Body of pancreas (tissue), 4 donors: ENCODE results near the gene ZFP28. TPM values are rescaled to one million over a fixed set of nuclear protein-coding genes. Genes with fewer than 3 reads are reported as not detected.

Experiments used
- ATAC-seq: fragments of 150-250 bp; one replicate; pipeline ENCODE4 v1.9.1; 2016
- DNase-seq, 4 donors: peaks; one replicate each; pipeline ENCODE4 v3.0.0-alpha.2; 2019
- H3K27ac ChIP-seq, 4 donors: fragments of 200-600 bp; sonication (generic); 1 replicate in 3 of 4; 2 replicates in 1 of 4; pipeline versions ENCODE4 v1.5.1 to v1.6.1; 2016 to 2019; ENCODE audit warnings: mild to moderate bottlenecking in 1 of 4, mixed read lengths in 1 of 4, moderate library complexity in 1 of 4
- H3K27me3 ChIP-seq, 2 donors: fragments of 200-600 bp; sonication (generic); one replicate each; pipeline ENCODE4 v1.6.0; 2016; ENCODE audit warnings: mild to moderate bottlenecking in 1 of 2
- H3K36me3 ChIP-seq, 2 donors: fragments of 200-600 bp; sonication (generic); replicated peaks in 1 of 2; 2 replicates each; pipeline ENCODE4 v1.5.1; 2016; ENCODE audit warnings: low read depth in 2 of 2; ENCODE audit not compliant: insufficient read depth in 1 of 2
- H3K4me1 ChIP-seq: fragments of 200-600 bp; sonication (generic); one replicate; pipeline ENCODE4 v1.6.0; 2016
- H3K4me3 ChIP-seq, 2 donors: fragments of 200-600 bp; sonication (generic); 1 replicate in 1 of 2; 2 replicates in 1 of 2; pipeline ENCODE4 v1.5.1; 2016 to 2019
- H3K9me3 ChIP-seq, 3 donors: fragments of 200-600 bp; sonication (generic); 1 replicate in 2 of 3; 2 replicates in 1 of 3; pipeline ENCODE4 v1.5.1; 2016
- POLR2A ChIP-seq, 3 donors: fragments of 450-650 bp; IDR thresholded peaks; one replicate each; pipeline ENCODE4 v1.6.1; 2016; ENCODE audit warnings: antibody characterized with exemption in 3 of 3, mild to moderate bottlenecking in 2 of 3
- WGBS, 2 donors: methylation state at CpG; one replicate each; pipeline ENCODE4 v1.1.5; 2017; 5-methylcytosine and 5-hydroxymethylcytosine counted together
- intact Hi-C: fragments of 100-400 bp; cut with DNase I; formaldehyde crosslinking; loops from one replicate; pipeline ENCODE4 v1.15.1; 2023
- total RNA-seq, 2 donors: library from RNA; depleted of rRNA; stranded (reverse); fragments of >200 nt; gene quantifications; one replicate each; pipeline ENCODE4 v1.1.0, GENCODE V29; 2016
- TF ChIP-seq, protein P1 (sequence below), 7 experiments: fragments of 450-650 bp in 4 of 7; fragments of 200-600 bp in 3 of 7; sonication (generic) in 3 of 7; IDR thresholded peaks; one replicate each; pipeline ENCODE4 v1.5.1; 2016 to 2019; ENCODE audit warnings: antibody characterized with exemption in 7 of 7

The ZFP28 gene
- total RNA-seq, result 1 to 10 TPM; 3.3 to 5.2 TPM

DNA sequence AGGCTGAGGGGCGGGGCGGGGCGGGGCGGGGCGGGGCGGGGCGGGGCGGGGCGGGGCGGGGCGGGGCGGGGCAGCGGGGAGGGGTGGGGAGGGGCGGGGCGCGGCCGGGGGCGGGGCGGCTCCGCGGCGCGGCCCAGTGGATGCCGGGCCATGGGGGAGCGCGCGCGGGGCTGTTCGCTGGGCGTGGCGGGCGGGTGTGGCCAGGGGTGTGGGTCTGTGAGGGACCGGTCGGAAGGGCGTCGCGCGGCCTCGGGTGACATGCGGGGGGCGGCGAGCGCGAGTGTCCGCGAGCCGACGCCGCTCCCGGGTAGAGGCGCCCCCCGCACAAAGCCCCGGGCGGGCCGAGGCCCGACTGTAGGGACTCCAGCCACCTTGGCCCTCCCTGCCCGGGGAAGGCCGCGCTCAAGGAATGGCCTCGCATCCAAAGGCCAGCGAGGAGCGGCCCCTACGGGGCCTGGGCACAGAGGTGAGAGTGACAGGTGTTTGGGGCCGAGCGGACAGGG is at the start of gene ZFP28:
ZFP28 (plus strand) TSS at position 188 of the 503 bp plus-strand sequence; CDS start at position 259, 71 bp downstream.
- ATAC-seq, result peak; percentile 76
- H3K27me3 ChIP-seq, result no peaks in the 10 kb centered on the region
- peaks cover 0 to 22% (median 0%) of the 10 kb centered on the region in 3 donors for H3K9me3 ChIP-seq
- H3K27ac ChIP-seq, result peak within 1 kb of the TSS; percentile 79 to 93 (median 86)
- H3K4me1 ChIP-seq, result peaks cover 12% of the 10 kb centered on the region
- TF ChIP-seq, protein P1, sequence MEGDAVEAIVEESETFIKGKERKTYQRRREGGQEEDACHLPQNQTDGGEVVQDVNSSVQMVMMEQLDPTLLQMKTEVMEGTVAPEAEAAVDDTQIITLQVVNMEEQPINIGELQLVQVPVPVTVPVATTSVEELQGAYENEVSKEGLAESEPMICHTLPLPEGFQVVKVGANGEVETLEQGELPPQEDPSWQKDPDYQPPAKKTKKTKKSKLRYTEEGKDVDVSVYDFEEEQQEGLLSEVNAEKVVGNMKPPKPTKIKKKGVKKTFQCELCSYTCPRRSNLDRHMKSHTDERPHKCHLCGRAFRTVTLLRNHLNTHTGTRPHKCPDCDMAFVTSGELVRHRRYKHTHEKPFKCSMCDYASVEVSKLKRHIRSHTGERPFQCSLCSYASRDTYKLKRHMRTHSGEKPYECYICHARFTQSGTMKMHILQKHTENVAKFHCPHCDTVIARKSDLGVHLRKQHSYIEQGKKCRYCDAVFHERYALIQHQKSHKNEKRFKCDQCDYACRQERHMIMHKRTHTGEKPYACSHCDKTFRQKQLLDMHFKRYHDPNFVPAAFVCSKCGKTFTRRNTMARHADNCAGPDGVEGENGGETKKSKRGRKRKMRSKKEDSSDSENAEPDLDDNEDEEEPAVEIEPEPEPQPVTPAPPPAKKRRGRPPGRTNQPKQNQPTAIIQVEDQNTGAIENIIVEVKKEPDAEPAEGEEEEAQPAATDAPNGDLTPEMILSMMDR (IDR thresholded peaks at IDR 0.05), result no peak
- TF ChIP-seq POLR2A (IDR thresholded peaks at IDR 0.05), result peak in 1 of 3 donors; percentile 2
- H3K4me3 ChIP-seq, result peak within 1 kb of the TSS; percentile 65 to 79
- intact Hi-C loops, result no loop called here
- DNase-seq, result peak in 1 of 4 donors; percentile 76
- H3K36me3 ChIP-seq, result no peaks in the 10 kb centered on the region
- 0 to 2% methylated on average over 1 to 47 of the region's 65 CpGs for WGBS, 2 donors

DNA sequence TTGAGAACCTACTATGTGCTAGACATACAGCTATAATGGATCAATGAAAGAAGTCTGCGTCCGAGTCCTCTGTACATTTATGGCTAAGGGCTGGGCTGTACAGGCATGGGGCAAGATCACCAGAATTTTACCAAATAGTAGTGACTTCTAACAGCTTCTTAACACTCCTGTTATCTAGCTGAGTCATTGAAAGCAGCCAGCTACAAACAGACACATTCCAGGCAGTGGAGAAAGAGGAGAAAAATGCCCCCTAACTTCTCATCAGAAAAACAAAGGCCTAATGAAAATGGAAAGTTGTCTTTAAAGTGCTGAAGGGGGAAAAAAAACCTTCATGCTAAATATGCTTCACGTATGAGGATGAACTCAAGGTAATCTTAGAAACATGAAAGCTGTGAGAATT is 47.3 kb upstream of the ZFP28 start:
- no peaks in the 10 kb centered on the region for H3K36me3 ChIP-seq
- 73 to 77% methylated on average over 3 of the region's 3 CpGs for WGBS, 2 donors
- H3K4me1 ChIP-seq, result no peaks in the 10 kb centered on the region
- no peaks in the 10 kb centered on the region for H3K9me3 ChIP-seq
- no peak for TF ChIP-seq POLR2A (IDR thresholded peaks at IDR 0.05)
- TF ChIP-seq, protein P1 (IDR thresholded peaks at IDR 0.05), result no peak
- ATAC-seq, result no peak
- DNase-seq, result no peak
- H3K27me3 ChIP-seq, result no peaks in the 10 kb centered on the region
- intact Hi-C loops, result no loop called here
- H3K27ac ChIP-seq, result no peak overlapping the region
- no peak overlapping the region for H3K4me3 ChIP-seq

GRCh38 chr19:56504581-56504980 is 34.2 kb upstream of the ZFP28 start:
- Histone ChIP-seq H3K36me3 (no peaks in the 10 kb centered on the region), H3K4me3 (no peak overlapping the region), H3K4me1 (peaks cover 6% of the 10 kb centered on the region), H3K27ac (no peak overlapping the region), H3K27me3 (no peaks in the 10 kb centered on the region), H3K9me3 (peaks cover 0 to 8% (median 0%) of the 10 kb centered on the region in 3 donors)
- intact Hi-C loops, result no loop called here
- no peak for ATAC-seq
- DNase-seq, result no peak
- WGBS, 2 donors, result 83 to 93% methylated on average over 2 of the region's 2 CpGs
- no peak for TF ChIP-seq POLR2A (IDR thresholded peaks at IDR 0.05)
- TF ChIP-seq, protein P1 (IDR thresholded peaks at IDR 0.05), result no peak

DNA sequence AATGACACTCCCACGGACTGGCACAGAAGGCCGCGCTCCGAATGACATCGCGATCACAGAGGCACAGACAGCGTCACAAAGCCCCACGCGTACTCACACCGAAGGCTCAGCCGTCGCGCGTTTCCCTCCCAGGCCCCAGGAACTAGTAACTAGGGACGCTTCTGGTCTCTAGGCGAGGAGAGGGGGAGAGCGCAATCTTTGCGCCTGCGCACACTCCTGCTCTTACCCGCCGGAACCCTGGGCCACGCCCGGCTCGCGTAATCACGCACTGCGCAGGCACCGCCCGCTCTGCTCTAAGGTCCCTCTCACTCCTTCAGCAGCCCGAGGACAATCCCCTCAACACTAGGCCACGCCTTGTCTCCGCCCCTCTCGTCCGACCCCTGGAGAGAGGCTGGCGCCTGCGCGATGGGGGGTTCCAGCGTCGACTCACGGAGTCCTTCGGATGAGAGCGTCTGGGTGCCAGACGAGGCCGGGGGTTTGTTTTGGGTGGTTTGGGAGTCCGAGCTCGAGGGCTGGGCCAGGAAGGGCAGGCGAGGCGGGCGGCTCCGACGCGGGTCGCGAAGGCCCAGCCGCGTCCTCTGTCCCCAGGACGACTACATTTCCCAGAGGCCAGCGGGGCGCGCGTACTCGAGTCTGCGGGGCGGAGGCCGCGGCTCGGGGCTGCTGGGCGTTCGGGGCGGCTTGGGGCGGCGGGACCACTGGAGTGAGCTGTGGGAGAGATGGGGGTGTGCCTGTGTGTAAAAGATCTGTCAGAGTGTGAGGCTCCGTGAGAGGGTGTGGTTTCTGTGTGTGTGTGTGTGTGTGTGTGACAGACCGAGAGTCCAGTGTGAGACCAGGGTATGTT is 31.1 kb upstream of the ZFP28 start, which contains the start of gene ZNF471:
ZNF471 (plus strand) TSS at position 410 of the 844 bp plus-strand sequence. CDS start 3,717 bp downstream, outside the sequence.
- 1 to 2% methylated on average over 26 to 74 of the region's 74 CpGs for WGBS, 2 donors
- Histone ChIP-seq H3K9me3 (no peaks in the 10 kb centered on the region), H3K4me3 (peak within 1 kb of the TSS; percentile 57 to 90), H3K4me1 (peaks cover 6% of the 10 kb centered on the region), H3K27ac (peak within 1 kb of the TSS; percentile 87 to 95 (median 92)), H3K36me3 (no peaks in the 10 kb centered on the region), H3K27me3 (no peaks in the 10 kb centered on the region)
- TF ChIP-seq, protein P1 (IDR thresholded peaks at IDR 0.05), result no peak
- peak in 2 of 3 donors; percentile 53 to 57 for TF ChIP-seq POLR2A (IDR thresholded peaks at IDR 0.05)
- ATAC-seq (peak; percentile 98), DNase-seq (peak; percentile 96 to 99 (median 98))
- intact Hi-C loops, result no loop called here
